Measurements from ENCODE around the gene SRL. TPM values are rescaled to one million over a fixed set of nuclear protein-coding genes. Genes with fewer than 3 reads are reported as not detected.

SRL gene
- total and polyA plus RNA-seq, 2 of the 13 experiments (the other 11 are each of a cell fraction or from before 2014, with no cell fraction given): 0.05 TPM; not detected in 1

GRCh38 chr16:4285167-4285566 lies 43.3 kb upstream of the SRL start (continued):
- no peak for TF ChIP-seq HMGA1 (CRISPR knock-in tag; conservative IDR thresholded peaks at IDR 0.05)
- TF ChIP-seq ZNF260 (CRISPR knock-in tag; IDR thresholded peaks at IDR 0.05; ENCODE audit: borderline replicate concordance, low read depth): no peak
- TF ChIP-seq ZBTB37 (CRISPR knock-in tag; IDR thresholded peaks at IDR 0.05): no peak
- 0 out of 2 replicates have a peak, but pooled peaks have one; percentile 18 for TF ChIP-seq SALL1 (CRISPR knock-in tag; IDR thresholded peaks at IDR 0.05)
- no peak for TF ChIP-seq KLF15 (CRISPR knock-in tag; IDR thresholded peaks at IDR 0.05; ENCODE audit: borderline replicate concordance)
- TF ChIP-seq ZNF687 (CRISPR knock-in tag; IDR thresholded peaks at IDR 0.05): peak; percentile 24; the same call in 1 of the 2 replicates
- TF ChIP-seq TAF15 (IDR thresholded peaks at IDR 0.05; ENCODE audit: low read depth, low read length, poor library complexity, severe bottlenecking): no peak
- TF ChIP-seq NCOA1 (CRISPR knock-in tag; IDR thresholded peaks at IDR 0.05): no peak
- TF ChIP-seq SSRP1 (CRISPR knock-in tag; IDR thresholded peaks at IDR 0.05): no peak
- no peak for TF ChIP-seq CEBPZ (IDR thresholded peaks at IDR 0.05; ENCODE audit: low read length)
- no peak for TF ChIP-seq TBX3 (IDR thresholded peaks at IDR 0.05; ENCODE audit: borderline replicate concordance)
- TF ChIP-seq CHD2 (IDR thresholded peaks at IDR 0.05; ENCODE audit: low read depth, low read length): no peak
- TF ChIP-seq ELK4 (CRISPR knock-in tag; IDR thresholded peaks at IDR 0.05; ENCODE audit: borderline replicate concordance): no peak
- TF ChIP-seq THAP7 (CRISPR knock-in tag; IDR thresholded peaks at IDR 0.05): no peak
- TF ChIP-seq ZNF496 (CRISPR knock-in tag; IDR thresholded peaks at IDR 0.05; ENCODE audit: insufficient replicate concordance): no peak
- TF ChIP-seq ZNF691 (CRISPR knock-in tag; IDR thresholded peaks at IDR 0.05; ENCODE audit: borderline replicate concordance, low read depth): no peak

All from HepG2 (cell line).